ENCODE data around the gene PSMB7.

- TF ChIP-seq, protein P1, sequence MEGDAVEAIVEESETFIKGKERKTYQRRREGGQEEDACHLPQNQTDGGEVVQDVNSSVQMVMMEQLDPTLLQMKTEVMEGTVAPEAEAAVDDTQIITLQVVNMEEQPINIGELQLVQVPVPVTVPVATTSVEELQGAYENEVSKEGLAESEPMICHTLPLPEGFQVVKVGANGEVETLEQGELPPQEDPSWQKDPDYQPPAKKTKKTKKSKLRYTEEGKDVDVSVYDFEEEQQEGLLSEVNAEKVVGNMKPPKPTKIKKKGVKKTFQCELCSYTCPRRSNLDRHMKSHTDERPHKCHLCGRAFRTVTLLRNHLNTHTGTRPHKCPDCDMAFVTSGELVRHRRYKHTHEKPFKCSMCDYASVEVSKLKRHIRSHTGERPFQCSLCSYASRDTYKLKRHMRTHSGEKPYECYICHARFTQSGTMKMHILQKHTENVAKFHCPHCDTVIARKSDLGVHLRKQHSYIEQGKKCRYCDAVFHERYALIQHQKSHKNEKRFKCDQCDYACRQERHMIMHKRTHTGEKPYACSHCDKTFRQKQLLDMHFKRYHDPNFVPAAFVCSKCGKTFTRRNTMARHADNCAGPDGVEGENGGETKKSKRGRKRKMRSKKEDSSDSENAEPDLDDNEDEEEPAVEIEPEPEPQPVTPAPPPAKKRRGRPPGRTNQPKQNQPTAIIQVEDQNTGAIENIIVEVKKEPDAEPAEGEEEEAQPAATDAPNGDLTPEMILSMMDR (IDR thresholded peaks at IDR 0.05; ENCODE audit: low read depth, low read length): no peak
- no peak for TF ChIP-seq EZH2phosphoT487 (IDR thresholded peaks at IDR 0.05; ENCODE audit: low read depth)
Observed at GRCh38 chr9:124440786-124441185, 25.5 kb upstream of the PSMB7 start.
